ENCODE data around the gene VSTM4. TPM values are rescaled to one million over a fixed set of nuclear protein-coding genes. Genes with fewer than 3 reads are reported as not detected.

The VSTM4 gene
- total and polyA plus RNA-seq, 2 donors (not counting 1 experiment from before 2014, with no cell fraction given): not detected

- no peak for TF ChIP-seq EZH2 (IDR thresholded peaks at IDR 0.05; ENCODE audit: borderline replicate concordance, insufficient read depth, low read depth, low read length, poor library complexity, severe bottlenecking)
- no peak for TF ChIP-seq CTCF (IDR thresholded peaks at IDR 0.05)
- H3K4me1 ChIP-seq (ENCODE audit: control insufficient read depth in 2 of 2, insufficient read depth in 2 of 2, low read length in 2 of 2): no peaks in the 10 kb centered on the region
- H3K4me3 ChIP-seq (ENCODE audit: control extremely low read depth in 1 of 5, extremely low read depth in 1 of 5, insufficient read depth in 1 of 5, low read depth in 2 of 5, low read length in 4 of 5): no peak overlapping the region
- Mint-ChIP-seq H3K4me3 (no peak overlapping the region), H3K27me3 (peaks cover 14% of the 10 kb centered on the region), H3K27ac (no peak overlapping the region), H3K9me3 (ENCODE audit: insufficient read depth) (no peaks in the 10 kb centered on the region), H3K4me1 (no peaks in the 10 kb centered on the region)
- DNase-seq: no peak
- no peaks in the 10 kb centered on the region for H3K36me3 ChIP-seq (replicated peaks in 1 of 2; ENCODE audit: control extremely low read depth in 1 of 2, control insufficient read depth in 1 of 2, extremely low read depth in 1 of 2, insufficient read depth in 2 of 2, low read length in 1 of 2)
- no peak overlapping the region for H3K27ac ChIP-seq (ENCODE audit: low read length in 2 of 2)
- H4K20me1 ChIP-seq (ENCODE audit: control insufficient read depth, insufficient read depth, low read length, poor library complexity, severe bottlenecking): no peaks in the 10 kb centered on the region
- WGBS (ENCODE audit: insufficient coverage): 94% methylated on average over 5 of the region's 7 CpGs
- H3K9me3 ChIP-seq (ENCODE audit: control extremely low read depth in 1 of 3, control insufficient read depth in 2 of 3, insufficient read depth in 1 of 3, low read length in 2 of 3): peaks cover 0 to 4% (median 0%) of the 10 kb centered on the region in 3 donors
- H3K79me2 ChIP-seq (ENCODE audit: control insufficient read depth, insufficient read depth, low read length): no peaks in the 10 kb centered on the region
- intact Hi-C loops (cut with micrococcal nuclease): no loop called here
- H3K4me2 ChIP-seq (replicated peaks; ENCODE audit: low read depth, low read length, poor library complexity, severe bottlenecking): no peak overlapping the region
- no peak overlapping the region for H2AFZ ChIP-seq (ENCODE audit: insufficient read depth, low read depth, low read length, poor library complexity, severe bottlenecking)
- H3K27me3 ChIP-seq (replicated peaks in 1 of 4; ENCODE audit: control extremely low read depth in 1 of 4, control insufficient read depth in 3 of 4, insufficient read depth in 4 of 4, low read length in 3 of 4): peaks cover 0 to 3% (median 0%) of the 10 kb centered on the region in 4 experiments
- H3K9ac ChIP-seq (ENCODE audit: low read length): no peak overlapping the region
- ChIA-PET POLR2A (no interaction called here), CTCF (no interaction called here)
- no peak for ATAC-seq (ENCODE audit: low read depth)
Measured at GRCh38 chr10:49039409-49039808, 75.9 kb downstream of the VSTM4 start.

GRCh38 chr10:49038711-49039110 is 76.6 kb downstream of the VSTM4 start:
- intact Hi-C loops (cut with micrococcal nuclease): no loop called here
- ATAC-seq (ENCODE audit: low read depth): no peak

More at GRCh38 chr10:49038711-49039110, 76.6 kb downstream of the VSTM4 start:
- no peak overlapping the region for H3K27ac ChIP-seq (ENCODE audit: low read length in 2 of 2)
- no peaks in the 10 kb centered on the region for H3K79me2 ChIP-seq (ENCODE audit: control insufficient read depth, insufficient read depth, low read length)
- no peak overlapping the region for H3K4me2 ChIP-seq (replicated peaks; ENCODE audit: low read depth, low read length, poor library complexity, severe bottlenecking)
- DNase-seq: no peak
- no peak overlapping the region for H3K9ac ChIP-seq (ENCODE audit: low read length)
- 93% methylated on average over 5 of the region's 5 CpGs for WGBS (ENCODE audit: insufficient coverage)
- no peaks in the 10 kb centered on the region for H3K4me1 Mint-ChIP-seq
- peaks cover 0 to 3% (median 0%) of the 10 kb centered on the region in 4 experiments for H3K27me3 ChIP-seq (replicated peaks in 1 of 4; ENCODE audit: control extremely low read depth in 1 of 4, control insufficient read depth in 3 of 4, insufficient read depth in 4 of 4, low read length in 3 of 4)
- POLR2A ChIA-PET: no interaction called here
- no peaks in the 10 kb centered on the region for H3K9me3 Mint-ChIP-seq (ENCODE audit: insufficient read depth)
- no peak overlapping the region for H3K4me3 ChIP-seq (ENCODE audit: control extremely low read depth in 1 of 5, extremely low read depth in 1 of 5, insufficient read depth in 1 of 5, low read depth in 2 of 5, low read length in 4 of 5)
- CTCF ChIA-PET: no interaction called here
- H3K4me3 Mint-ChIP-seq: no peak overlapping the region
- H3K4me1 ChIP-seq (ENCODE audit: control insufficient read depth in 2 of 2, insufficient read depth in 2 of 2, low read length in 2 of 2): no peaks in the 10 kb centered on the region
- peaks cover 14% of the 10 kb centered on the region for H3K27me3 Mint-ChIP-seq
- no peaks in the 10 kb centered on the region for H3K36me3 ChIP-seq (replicated peaks in 1 of 2; ENCODE audit: control extremely low read depth in 1 of 2, control insufficient read depth in 1 of 2, extremely low read depth in 1 of 2, insufficient read depth in 2 of 2, low read length in 1 of 2)
- H3K9me3 ChIP-seq (ENCODE audit: control extremely low read depth in 1 of 3, control insufficient read depth in 2 of 3, insufficient read depth in 1 of 3, low read length in 2 of 3): peaks cover 0 to 4% (median 0%) of the 10 kb centered on the region in 3 donors
- TF ChIP-seq CTCF (IDR thresholded peaks at IDR 0.05) (no peak), EZH2 (IDR thresholded peaks at IDR 0.05; ENCODE audit: borderline replicate concordance, insufficient read depth, low read depth, low read length, poor library complexity, severe bottlenecking) (no peak)
- no peak overlapping the region for H3K27ac Mint-ChIP-seq
- H2AFZ ChIP-seq (ENCODE audit: insufficient read depth, low read depth, low read length, poor library complexity, severe bottlenecking): no peak overlapping the region
- H4K20me1 ChIP-seq (ENCODE audit: control insufficient read depth, insufficient read depth, low read length, poor library complexity, severe bottlenecking): no peaks in the 10 kb centered on the region

Data from B cell (primary cell).